Osteocyte (in vitro differentiated cells): ENCODE results near the gene ARHGAP19. TPM values are rescaled to one million over a fixed set of nuclear protein-coding genes. Genes with fewer than 3 reads are reported as not detected.

ENCODE experiments used
- DNase-seq: peaks from one replicate; pipeline ENCODE4 v3.0.0; 2021; ENCODE audit warnings: mixed read lengths; ENCODE audit not compliant: unreplicated experiment; ENCODE audit errors: extremely low spot score
- H3K27ac Mint-ChIP-seq: one replicate; pipeline ENCODE4 v1.8.0; 2021; ENCODE audit warnings: mild to moderate bottlenecking, mixed read lengths; ENCODE audit not compliant: unreplicated experiment
- H3K27me3 Mint-ChIP-seq: one replicate; pipeline ENCODE4 v1.8.0; 2021; ENCODE audit warnings: mixed read lengths; ENCODE audit not compliant: unreplicated experiment
- H3K36me3 Mint-ChIP-seq: one replicate; pipeline ENCODE4 v1.8.0; 2021; ENCODE audit warnings: mixed read lengths; ENCODE audit not compliant: unreplicated experiment
- H3K4me1 Mint-ChIP-seq: one replicate; pipeline ENCODE4 v1.8.0; 2021; ENCODE audit warnings: mixed read lengths; ENCODE audit not compliant: unreplicated experiment
- H3K4me3 Mint-ChIP-seq: one replicate; pipeline ENCODE4 v1.8.0; 2021; ENCODE audit warnings: mild to moderate bottlenecking, moderate library complexity, mixed read lengths; ENCODE audit not compliant: unreplicated experiment
- H3K9me3 Mint-ChIP-seq: one replicate; pipeline ENCODE4 v1.8.0; 2021; ENCODE audit warnings: mixed read lengths; ENCODE audit not compliant: unreplicated experiment
- CTCF ChIP-seq: fragments of 200-600 bp; sonication (generic); IDR thresholded peaks from 2 replicates; pipeline ENCODE4 v1.5.0; 2021; ENCODE audit warnings: antibody characterized with exemption, mild to moderate bottlenecking, moderate library complexity
- total RNA-seq: library from RNA; stranded (reverse); gene quantifications from 2 replicates; pipeline ENCODE4 v1.2.1, GENCODE V29; 2021

The ARHGAP19 gene
- total RNA-seq, 1 donor from 2014 or later, result 5.5 TPM

- no peaks in the 10 kb centered on the region for H3K9me3 Mint-ChIP-seq
- TF ChIP-seq CTCF, result no peak
- H3K27ac Mint-ChIP-seq, result peak overlapping the region; percentile 91
- peaks cover 13% of the 10 kb centered on the region for H3K36me3 Mint-ChIP-seq
- peak overlapping the region; percentile 85 for H3K4me3 Mint-ChIP-seq
- H3K27me3 Mint-ChIP-seq, result peaks cover 29% of the 10 kb centered on the region
- no peak for DNase-seq
- peaks cover 47% of the 10 kb centered on the region for H3K4me1 Mint-ChIP-seq
Measured at GRCh38 chr10:97333351-97333600, 40.8 kb upstream of the ARHGAP19 start.

GRCh38 chr10:97332591-97333350 lies 40.3 kb upstream of the ARHGAP19 start:
- H3K4me1 Mint-ChIP-seq, result peaks cover 47% of the 10 kb centered on the region

GRCh38 chr10:97331153-97331703 lies 38.8 kb upstream of the ARHGAP19 start:
- H3K4me3 Mint-ChIP-seq, result peak overlapping the region; percentile 43
- H3K4me1 Mint-ChIP-seq, result peaks cover 34% of the 10 kb centered on the region
- H3K9me3 Mint-ChIP-seq, result no peaks in the 10 kb centered on the region
- H3K27ac Mint-ChIP-seq, result peak overlapping the region; percentile 48
- H3K36me3 Mint-ChIP-seq, result peaks cover 15% of the 10 kb centered on the region
- DNase-seq, result no peak
- no peak for TF ChIP-seq CTCF
- H3K27me3 Mint-ChIP-seq, result peaks cover 9% of the 10 kb centered on the region

More at GRCh38 chr10:97332591-97333350, 40.3 kb upstream of the ARHGAP19 start:
- H3K27ac Mint-ChIP-seq, result peak overlapping the region; percentile 91
- H3K36me3 Mint-ChIP-seq, result peaks cover 15% of the 10 kb centered on the region
- DNase-seq, result no peak
- H3K4me3 Mint-ChIP-seq, result peak overlapping the region; percentile 85
- peaks cover 24% of the 10 kb centered on the region for H3K27me3 Mint-ChIP-seq
- H3K9me3 Mint-ChIP-seq, result no peaks in the 10 kb centered on the region
- peak; percentile 48 for TF ChIP-seq CTCF

GRCh38 chr10:97329766-97330165 lies 37.3 kb upstream of the ARHGAP19 start:
- no peak overlapping the region for H3K27ac Mint-ChIP-seq
- H3K4me1 Mint-ChIP-seq, result peaks cover 31% of the 10 kb centered on the region
- TF ChIP-seq CTCF, result no peak
- no peaks in the 10 kb centered on the region for H3K9me3 Mint-ChIP-seq
- H3K36me3 Mint-ChIP-seq, result peaks cover 15% of the 10 kb centered on the region
- no peak overlapping the region for H3K4me3 Mint-ChIP-seq
- DNase-seq, result no peak
- no peaks in the 10 kb centered on the region for H3K27me3 Mint-ChIP-seq

GRCh38 chr10:97328646-97329453 lies 36.4 kb upstream of the ARHGAP19 start:
- no peak overlapping the region for H3K27ac Mint-ChIP-seq

More at GRCh38 chr10:97328646-97329453, 36.4 kb upstream of the ARHGAP19 start:
- H3K4me1 Mint-ChIP-seq, result peaks cover 31% of the 10 kb centered on the region
- no peak for TF ChIP-seq CTCF
- no peak for DNase-seq
- no peak overlapping the region for H3K4me3 Mint-ChIP-seq
- H3K27me3 Mint-ChIP-seq, result no peaks in the 10 kb centered on the region
- H3K36me3 Mint-ChIP-seq, result peaks cover 15% of the 10 kb centered on the region
- H3K9me3 Mint-ChIP-seq, result no peaks in the 10 kb centered on the region
